ENCODE data around the gene MSMP.

DNA sequence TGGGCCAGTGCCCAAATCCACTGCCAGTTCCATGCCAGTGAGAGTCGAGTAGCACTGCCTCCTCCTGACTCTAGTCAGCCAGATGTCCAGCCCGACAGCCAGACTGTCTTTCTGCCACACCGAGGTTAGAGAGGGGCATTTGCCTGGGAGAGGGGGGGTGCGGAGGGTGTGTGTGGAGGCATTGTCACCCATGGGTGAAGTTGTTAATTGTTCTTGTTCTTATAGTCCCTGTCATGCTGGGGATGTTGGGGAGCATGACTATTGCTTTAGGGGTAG is 3.9 kb downstream of the MSMP start:
- TF ChIP-seq CTCF (IDR thresholded peaks at IDR 0.05) (no peak), POLR2A (IDR thresholded peaks at IDR 0.05) (no peak)

All from vagina (tissue), 2 donors.